Measurements from ENCODE around the gene ZNF385C.

The ZNF385C gene

DNA sequence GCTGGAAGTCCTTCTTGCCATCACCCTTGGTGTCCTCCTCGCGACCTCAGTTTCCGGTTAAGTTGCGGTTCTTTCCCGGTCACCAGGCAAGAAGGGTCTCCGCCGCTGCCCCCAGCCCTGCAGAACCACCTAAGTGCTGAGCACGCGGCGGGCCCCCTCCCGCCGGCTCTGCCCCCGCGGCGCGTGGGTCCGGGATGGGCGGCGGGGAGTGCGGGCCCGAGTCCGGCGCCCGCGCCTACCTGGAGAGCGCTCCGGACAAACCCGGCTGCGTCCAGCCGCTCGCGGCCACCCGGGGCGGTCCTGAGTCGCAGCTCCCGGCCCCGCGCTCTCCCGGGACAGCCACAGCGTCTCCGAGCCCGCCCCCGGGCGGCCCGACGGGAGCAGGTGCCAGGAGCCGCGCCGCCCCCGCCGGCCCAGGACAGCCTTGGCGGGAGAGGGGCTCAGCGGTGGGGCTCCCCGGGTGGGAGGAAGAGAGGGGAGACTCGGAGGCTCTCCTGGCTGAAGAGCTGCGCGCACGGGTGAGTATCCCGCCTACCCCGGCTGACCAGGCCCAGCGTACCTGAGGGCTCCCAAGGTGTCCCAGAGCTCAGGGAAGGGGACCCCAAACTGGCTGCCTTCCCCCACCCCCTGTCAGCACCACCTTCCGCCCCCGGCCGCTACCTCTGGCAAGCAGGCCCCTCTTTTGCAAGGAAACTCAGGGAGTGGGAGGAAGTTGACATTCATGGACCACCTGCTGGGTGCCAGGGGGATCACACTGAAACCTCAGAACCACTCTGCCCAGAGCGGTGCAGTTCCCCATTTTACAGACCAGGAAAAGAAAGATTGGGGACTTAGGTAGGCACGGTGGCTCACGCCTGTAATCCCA is 25.7 kb downstream of the ZNF385C start:
- DNase-seq = peak in 2 of 3 experiments; percentile 11 to 34

DNA sequence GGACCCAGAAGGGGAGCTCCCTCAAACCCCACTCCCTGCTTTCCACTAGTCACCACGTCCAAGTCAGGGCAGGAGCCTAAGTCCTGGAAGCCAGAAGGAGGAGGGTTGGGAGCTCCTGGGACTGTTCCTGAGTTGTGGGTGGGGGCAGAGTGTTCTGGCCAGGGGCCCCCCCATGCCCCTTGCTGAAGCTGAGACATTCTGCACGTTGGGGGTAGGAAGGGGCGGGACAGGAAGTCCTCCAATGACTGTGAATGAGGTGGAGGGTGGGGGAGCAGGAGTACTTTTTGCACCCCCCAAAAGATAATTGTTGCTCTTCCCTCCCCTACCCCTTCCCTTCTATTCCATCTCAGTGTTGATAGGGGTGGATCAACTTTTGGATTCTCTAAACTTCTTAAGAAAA is 26.5 kb downstream of the ZNF385C start:
- DNase-seq = no peak

DNA sequence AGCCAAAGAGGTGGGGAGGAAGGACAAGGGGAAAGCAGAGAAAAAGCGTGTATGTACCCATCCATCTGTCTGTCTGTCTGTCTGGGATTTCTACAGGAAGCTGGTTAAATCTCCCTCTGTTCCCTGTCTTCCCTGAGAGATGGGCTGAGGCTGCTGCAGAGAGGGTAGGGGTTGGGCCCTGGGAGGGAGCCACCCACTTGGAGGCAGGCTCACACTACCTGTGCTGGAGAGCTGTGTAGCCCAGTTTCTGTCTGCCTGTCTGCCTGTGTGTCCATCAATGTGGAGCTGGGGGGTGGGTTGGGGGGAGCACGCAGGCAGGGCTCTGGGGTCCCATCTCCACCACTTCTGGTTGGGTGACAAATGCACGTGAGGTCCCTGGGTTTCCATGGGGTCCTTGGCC is 29.3 kb downstream of the ZNF385C start:
- DNase-seq = no peak

DNA sequence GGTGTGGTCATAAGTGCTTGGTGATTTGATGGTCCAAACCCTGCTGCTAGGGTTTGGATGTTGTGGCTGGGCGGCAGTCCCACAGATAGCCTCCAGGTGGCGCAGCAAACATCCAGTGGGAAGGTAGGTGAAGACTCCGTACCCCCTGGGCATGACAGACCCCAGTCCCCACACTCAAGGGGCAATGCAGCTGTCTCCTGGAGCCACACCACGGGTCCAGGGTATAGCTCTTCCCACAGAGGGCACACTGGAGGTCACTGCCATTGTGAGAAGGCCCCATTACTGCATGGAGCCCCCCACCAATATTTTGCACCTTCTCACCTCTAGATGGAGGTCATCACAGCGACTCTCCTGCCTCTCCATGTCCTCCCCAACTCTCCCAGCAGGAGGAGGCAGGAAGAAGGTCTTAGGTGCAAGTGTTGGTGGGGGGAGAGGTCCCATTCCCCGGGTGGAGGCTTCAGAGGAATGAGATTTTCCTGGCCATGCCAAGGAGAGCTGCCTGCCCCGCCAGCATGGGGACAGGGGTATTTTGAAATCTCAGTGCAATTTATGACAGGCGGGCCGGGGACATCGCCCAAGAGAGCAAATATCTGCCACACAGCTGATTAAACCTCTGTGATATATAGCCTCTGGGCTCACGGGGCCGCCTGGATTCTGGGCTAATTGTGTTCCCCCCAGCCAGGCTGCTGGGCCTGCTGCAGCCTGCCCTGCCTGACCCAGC is 30.7 kb downstream of the ZNF385C start:
- peak; percentile 47 to 74 (median 61) for DNase-seq

DNA sequence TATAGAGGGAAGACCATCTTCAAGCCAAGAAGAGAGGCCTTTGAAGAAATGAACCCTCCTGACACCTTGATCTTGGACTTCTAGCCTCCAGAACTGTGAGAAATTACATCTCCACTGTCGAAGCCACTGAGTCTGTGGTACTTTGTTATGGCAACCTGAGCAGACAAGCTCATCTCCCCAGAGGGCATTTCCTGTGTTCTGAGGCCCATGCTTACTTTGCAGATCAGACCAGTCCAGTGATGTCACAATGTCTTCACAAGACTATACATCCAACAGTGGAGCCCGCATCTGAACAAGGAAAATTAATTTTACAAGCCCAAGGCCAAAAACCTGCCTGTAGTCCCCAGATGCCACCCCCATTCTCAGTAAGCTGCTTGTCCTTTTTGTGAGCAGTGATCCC is 33.1 kb downstream of the ZNF385C start:
- no peak for DNase-seq

DNA sequence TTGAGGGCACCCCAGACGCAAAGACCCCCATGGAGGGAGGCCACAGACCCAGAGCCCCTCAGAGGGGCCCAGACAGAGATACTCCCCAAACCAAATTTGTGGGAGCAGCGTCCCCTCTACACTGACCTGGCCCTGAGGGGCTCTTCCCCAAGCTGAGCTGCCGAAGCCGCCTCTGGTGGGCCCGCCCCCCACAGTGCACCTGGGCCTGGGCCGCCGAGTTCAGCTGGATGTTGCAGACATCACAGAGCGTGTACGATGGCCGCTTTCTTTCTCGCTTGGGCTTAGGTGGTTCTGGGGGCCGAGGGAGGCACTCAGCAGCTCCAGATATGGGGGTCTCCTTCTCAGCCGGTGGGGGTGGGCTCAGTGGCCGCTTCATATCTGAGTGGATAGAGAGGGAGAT is 35.6 kb downstream of the ZNF385C start:
- no peak for DNase-seq

DNA sequence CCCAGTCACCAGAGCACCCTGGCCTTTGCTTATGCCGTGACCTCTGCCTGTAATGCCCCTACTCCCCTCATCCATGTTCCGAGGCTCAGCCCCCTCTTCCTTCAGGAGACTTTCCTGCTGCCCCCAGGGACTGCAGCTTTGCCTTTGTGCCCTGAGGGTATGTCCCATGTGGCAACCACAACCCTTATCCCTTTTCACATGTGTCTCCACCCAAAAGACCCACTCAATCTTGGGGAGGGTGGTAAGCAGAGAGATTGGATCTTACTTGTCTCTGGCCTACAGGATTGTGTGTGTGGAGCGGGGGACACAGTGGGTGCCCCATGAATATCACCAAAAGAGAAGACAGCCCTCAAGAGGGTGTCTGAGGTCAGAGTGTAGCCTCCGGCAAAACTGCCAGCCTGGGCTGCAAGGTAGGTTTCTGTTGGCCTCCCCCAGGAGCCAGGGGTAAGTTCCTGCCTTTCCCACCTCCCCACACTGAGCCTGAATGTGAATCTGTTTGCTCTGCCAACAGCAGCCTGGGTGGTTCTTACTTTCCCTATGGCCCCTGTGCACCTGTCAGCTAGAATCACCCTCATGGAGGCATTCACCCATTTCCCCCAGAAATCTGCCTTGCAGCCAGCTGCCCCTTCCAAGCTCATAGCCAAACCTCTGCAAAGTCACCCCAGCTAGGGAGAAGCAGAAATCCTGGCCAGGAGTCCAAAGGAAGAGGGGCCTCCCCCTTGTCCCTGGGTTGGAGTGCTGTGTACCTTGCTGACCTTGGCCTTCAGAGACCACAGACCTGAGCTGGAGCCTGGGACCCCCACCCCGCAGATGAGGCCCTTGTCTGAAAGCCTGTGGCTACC is 36.4 kb downstream of the ZNF385C start:
- no peak for DNase-seq

DNA sequence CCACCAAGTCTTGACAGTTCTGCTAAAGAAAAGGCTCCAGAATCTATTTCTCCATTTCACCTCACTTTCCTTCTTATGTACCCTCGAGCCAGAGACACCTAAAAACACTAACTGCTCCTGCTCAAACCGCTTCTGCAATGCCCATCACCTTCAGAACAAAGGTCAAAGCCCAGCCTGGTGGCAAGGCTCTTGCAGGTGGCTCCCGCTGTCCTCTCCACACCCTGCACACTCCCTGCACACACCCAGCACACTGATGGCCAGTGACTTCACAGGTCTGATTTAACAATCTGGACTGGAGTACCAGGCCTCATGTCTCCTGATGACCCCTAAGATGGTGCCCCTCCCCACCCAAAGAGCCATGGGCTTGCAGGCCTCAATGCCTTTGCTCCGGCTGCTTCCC is 38.0 kb downstream of the ZNF385C start:
- no peak for DNase-seq

DNA sequence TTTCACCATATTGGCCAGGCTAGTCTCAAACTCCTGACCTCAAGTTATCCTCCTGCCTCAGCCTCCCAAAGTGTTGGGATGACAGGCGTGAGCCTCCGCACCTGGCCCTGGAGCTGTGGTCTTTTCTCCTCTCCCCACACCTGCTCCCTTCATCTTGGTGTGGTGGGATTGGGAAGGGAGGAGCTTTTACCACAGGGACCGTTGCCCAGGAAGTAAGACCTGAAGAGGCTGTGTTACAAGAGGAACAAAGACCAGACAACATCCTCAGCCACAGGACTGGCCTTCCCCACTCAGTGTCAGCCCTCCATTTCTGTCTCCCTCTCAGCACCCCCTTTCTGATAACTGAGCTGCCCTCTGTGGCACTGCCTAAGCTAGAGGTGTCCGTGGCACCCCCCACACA is 38.5 kb downstream of the ZNF385C start:
- DNase-seq = no peak

DNA sequence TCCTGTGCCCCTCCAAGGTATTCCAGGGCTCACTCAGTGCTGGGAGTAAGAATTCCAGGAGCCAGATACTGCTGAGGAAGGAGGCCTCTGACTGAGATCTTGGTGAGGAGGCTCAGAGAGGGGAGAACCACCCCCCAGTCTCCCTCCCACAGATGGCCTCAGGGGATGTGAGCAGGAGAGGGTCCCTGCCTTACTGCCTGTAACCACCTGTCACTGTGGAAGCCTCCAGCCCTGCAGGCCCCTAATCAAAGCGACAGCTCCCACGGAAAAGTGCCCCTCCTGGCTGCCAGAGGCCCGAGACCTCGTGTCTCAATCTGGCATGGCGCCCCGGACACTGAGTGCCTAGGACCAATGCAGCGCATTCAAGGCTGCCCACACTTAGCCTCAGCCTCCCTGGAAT is 40.2 kb downstream of the ZNF385C start:
- no peak for DNase-seq

DNA sequence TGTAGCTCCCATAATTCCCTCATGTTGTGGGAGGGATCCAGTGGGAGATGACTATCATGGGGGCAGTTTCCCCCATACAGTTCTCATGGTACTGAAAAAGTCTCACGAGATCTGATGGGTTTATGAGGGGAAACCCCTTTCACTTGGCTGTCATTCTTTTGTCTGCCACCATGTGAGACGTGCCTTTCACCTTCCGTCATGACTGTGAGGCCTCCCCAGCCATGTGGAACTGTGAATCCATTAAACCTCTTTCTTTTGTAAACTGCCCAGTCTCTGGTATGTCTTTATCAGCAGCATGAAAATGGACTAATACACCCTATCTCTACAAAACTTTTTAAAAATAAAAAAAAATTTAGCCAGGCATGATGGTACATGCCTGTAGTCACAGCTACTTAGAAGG is 41.6 kb downstream of the ZNF385C start:
- no peak for DNase-seq

DNA sequence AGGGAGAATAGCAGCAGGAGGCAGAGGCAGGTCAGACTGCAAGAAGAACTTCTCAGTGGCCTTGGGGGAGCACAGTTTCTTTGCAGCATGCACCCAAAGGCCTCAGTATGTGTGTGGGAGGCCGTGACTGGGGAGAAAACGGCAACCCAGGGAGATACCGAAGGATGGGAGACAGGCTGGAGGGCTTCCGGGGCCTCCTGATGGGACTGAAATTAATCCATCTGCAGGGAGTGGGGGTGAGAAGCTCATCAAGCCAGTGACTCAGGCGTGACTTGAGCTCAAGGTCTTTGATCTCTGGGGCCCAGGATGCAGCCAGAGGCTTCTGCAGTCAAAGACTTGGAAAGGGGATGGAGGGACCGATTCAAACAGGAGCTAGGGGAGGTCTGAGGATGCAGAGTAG is 42.8 kb downstream of the ZNF385C start:
- no peak for DNase-seq

DNA sequence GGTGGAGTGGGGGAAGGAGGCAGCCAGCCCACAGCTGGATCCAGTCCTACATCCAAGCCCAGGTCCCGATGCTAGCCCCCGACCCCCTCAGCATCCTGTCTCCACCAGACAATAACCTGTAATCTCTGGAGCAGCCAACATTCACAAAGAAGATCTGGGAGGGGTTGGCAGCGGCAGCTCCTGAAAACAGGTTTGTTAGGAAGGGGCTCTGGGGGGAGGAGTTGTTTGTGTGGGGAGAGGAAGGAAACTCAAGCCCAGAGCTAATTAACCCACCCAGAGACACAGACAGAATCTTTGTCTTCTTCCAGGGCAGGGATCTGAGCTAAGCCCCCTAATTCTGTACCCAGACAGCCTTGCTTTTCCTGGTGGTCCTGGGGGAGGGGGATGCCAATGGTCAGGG is 43.2 kb downstream of the ZNF385C start:
- DNase-seq = peak in 2 of 3 experiments; percentile 20 to 39

DNA sequence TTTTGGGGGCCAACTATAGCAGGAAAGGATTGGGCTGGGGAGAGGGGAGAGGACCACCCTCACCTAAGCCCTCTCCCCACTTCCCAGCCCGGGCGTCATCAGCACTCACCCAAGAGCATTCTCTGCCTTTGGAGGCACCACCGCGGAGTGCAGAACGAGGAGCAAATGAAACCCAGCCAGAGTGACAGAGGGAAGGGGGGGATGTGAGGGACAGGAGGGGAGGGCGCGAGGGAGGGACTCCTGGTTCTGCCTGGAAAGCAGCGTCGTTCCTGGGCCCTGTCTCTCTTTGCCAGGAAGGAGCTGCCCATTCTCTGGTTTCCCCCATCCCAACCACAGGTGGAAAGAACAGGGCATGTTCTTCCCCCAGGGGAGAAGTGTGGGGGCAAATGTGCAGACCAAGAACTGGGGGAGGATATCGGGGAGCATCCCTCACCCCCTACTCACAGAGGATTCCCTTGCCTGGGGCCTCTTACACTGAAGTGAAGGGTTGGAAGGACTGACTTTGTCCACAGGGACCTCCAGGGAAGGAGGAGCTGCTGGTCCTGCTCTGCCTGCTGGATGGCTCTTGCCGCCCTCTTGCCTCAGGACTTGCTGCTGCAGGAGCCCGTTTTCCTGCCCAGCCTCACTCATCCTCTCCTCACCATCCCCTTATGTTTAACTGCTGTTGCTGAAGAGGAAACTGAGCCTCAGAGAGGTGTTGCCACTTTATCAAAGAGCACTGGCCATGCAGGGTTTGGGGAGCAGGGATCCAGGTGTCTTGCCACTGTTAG is 44.4 kb downstream of the ZNF385C start:
- DNase-seq = no peak

DNA sequence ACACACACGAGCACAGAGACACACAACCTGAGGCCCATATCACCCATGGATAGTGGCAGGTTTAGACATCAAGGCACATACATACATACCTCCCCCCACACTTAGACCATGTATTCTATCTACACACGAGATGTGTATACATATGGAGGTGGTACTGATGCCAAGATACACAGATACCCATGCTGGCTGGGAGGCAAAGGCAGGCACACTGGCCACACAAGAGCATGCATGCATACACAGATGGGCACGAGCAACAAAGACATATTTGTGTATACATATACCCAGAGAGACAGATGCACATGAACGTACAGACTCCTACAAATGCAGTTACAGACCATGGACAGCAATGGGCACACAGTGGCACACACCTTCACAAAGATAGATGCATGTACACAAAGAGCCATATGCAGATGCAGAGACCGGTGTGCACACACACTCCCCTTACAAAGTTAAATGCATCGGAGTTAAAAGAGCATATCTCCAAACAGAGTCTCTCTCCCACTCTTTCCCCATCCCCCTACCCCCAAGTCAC is 45.9 kb downstream of the ZNF385C start:
- DNase-seq = no peak

DNA sequence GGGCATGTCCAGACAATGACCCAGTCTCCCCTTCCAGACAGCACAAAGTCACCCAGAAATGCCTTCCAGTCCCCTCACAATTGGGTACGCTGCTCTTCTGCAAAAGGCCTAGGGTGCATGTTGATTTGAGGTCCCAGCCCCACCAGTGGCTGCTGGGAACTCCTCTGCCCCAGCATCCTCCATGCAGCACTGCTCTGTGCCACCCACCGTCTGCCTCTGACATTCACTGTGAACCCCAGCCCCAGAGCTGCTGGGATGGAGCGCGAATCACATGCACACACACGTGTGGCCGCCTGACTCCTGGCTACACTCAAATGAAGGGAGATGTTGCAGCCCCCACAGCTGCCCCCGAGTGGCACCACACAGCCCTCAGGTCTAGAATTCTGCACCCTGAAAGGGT is 46.6 kb downstream of the ZNF385C start:
- DNase-seq = no peak

DNA sequence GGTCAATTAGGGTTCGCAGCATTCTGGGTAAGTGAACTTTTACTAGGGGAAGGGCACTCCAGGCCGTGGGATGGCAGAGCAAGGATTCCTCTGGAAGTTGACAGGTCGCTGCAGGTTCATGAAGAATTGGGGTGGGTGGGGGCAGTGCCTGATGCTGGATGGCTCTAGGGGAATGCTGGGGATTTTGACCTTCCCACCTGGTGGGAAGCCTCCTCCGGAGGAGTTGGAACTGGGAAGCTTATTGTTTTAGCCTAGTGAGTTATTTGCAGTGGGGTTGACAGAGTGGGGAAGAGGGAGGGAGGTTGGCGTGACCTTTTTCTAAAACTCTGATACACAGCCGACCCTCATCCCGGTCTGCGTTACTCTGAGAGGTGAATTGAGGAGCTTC is 47.3 kb downstream of the ZNF385C start:
- no peak for DNase-seq

DNA sequence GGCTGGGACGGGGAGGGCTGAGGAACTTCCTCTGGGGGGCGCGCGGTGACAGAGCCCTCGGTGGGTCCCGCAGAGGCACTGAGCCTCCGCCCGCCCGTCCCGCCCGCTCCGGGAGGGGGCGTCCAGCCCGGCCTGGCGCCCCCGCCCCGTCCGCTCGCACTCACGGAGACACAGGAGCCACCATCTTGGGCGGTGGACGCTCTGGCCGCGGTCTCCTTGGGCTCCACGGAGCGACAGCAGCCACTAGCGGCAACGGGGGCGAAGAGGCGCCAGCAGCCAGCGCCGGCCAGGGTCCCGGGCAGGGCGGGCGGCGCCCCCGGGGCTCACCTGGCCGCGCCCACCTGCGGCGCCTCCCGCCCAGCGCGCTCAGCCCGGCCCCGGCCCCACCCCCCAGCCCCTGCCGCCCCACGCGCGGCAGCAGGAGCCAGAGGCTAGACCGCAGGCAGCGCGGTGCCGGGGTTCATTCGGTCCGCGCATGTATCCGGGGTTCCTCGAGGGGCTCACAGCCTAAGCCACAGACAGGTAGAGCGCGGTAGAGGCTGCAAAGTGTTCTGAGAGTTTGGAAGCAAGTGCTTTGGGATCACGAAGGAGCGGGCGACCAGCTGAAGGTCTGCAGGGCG is 47.8 kb downstream of the ZNF385C start, which contains the start of gene C17orf113:
Gene C17orf113 (minus strand): TSS at position 209 of the 620 bp plus-strand sequence. CDS start 7,225 bp downstream, outside the sequence.
- DNase-seq = peak; percentile 46 to 71 (median 68)

DNA sequence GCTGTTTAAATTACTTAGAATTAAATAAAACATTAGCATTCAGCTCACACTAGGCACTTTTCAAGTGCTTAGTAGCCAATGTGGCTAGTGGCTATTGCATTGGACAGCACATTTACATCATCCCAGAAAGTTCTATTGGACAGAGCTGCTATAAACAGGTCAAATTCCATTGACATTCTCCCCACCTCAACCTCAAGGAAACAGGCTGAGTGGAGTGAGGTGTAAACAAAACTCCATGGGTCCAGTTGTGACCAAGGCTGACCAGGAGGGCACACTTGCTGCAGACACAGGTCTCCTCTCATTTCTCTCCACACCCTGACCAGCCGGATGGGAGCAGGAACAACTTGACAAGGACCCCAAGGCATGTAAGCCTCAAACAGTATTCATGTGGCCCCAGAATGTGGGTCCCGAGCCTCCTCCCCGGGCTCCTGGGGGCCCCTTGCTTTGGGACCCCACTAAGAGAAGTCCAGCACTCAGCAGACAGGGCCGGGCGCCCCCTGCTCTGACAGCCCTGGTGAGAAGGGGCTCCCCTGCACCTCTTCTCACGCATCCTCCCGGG is 48.4 kb downstream of the ZNF385C start:
- DNase-seq = peak in 1 of 3 experiments; percentile 48

DNA sequence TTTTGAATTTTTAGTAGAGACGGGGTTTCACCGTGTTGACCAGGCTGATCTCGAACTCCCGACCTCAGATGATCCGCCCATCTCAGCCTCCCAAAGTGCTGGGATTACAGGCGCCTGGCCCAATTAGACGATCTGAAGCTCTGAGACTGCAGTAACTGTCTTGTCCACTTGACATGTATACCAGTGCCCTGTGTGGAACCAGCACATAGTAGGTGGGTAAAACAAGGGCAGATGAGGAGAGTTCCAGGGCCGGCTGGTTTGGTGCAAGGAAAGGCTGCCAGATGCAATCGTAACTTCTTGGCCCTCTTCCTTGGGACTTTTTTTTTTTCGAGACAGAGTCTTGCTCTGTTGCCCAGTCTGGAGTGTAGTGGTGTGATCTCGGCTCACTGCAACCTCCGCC is 50.9 kb downstream of the ZNF385C start:
- no peak for DNase-seq

DNA sequence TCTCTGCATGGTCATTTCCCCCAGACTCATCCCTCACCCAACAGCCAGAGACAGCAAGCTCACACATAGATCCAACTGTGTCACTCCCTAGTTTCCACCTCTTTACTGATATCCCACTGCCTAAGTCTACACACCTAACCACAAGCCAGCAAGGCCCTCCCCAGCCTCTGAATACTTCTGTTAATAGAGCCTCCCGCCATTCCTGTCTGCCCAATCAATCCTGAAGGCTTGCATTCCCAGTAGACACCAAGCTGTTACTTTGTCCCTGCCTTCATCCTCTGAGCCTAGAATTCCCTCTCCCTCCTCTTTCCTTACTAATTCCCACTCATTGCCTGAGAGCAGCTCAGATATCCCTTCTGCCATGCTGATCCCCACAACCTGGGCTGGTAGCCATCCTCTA is 52.6 kb downstream of the ZNF385C start:
- no peak for DNase-seq
